T-helper 1 cell treated with Interleukin-12 subunit alpha and Interleukin-12 subunit beta and Interleukin-4 antibody, amounts not matched to agents 30 ng/mL and 1 ng/mL, for 36 hours (primary cell): ENCODE data around the gene CSF2RB. TPM values are rescaled to one million over a fixed set of nuclear protein-coding genes. Genes with fewer than 3 reads are reported as not detected.

Experiments
- total RNA-seq: library from RNA; stranded (reverse); gene quantifications from 2 replicates; pipeline ENCODE4 v1.2.3, GENCODE V29; 2022

The CSF2RB gene
- total RNA-seq, 1 donor from 2014 or later, result 37.5 TPM

Other genes starting within 250 kb of the CSF2RB start
- gene CACNG2, start 209.9 kb upstream of the CSF2RB start, total RNA-seq, result not detected in 2 replicates
- gene IFT27, start 137.5 kb upstream of the CSF2RB start, total RNA-seq, result 28.0 and 28.4 TPM in 2 replicates
- not detected in 2 replicates for gene PVALB, start 96.6 kb upstream of the CSF2RB start, total RNA-seq
- gene NCF4, start 52.6 kb upstream of the CSF2RB start, total RNA-seq, result 66.5 and 70.4 TPM in 2 replicates
- 7.0 and 9.5 TPM in 2 replicates for gene TST, start 105.8 kb downstream of the CSF2RB start, total RNA-seq
- 19.5 and 19.8 TPM in 2 replicates for gene MPST, start 106.1 kb downstream of the CSF2RB start, total RNA-seq
- 51.1 and 55.3 TPM in 2 replicates for gene KCTD17, start 138.1 kb downstream of the CSF2RB start, total RNA-seq
- 2.7 and 3.4 TPM in 2 replicates for gene TMPRSS6, start 196.1 kb downstream of the CSF2RB start, total RNA-seq
- gene IL2RB, start 236.3 kb downstream of the CSF2RB start, total RNA-seq, result 269 and 282 TPM in 2 replicates